H1 (cell line): ENCODE data around the gene DENND4B. TPM values are rescaled to one million over a fixed set of nuclear protein-coding genes. Genes with fewer than 3 reads are reported as not detected.

Source experiments
- BACH1 ChIP-seq: IDR thresholded peaks from 2 replicates; pipeline ENCODE4 v1.6.1; 2012; ENCODE audit warnings: low read length, improper control_type of control experiment
- CHD7 ChIP-seq: fragments of 300-600 bp; sonication (generic); IDR thresholded peaks from 2 replicates; pipeline ENCODE4 v1.7.1; 2012; ENCODE audit warnings: low read length, moderate library complexity, mild to moderate bottlenecking, inconsistent platforms; ENCODE audit not compliant: insufficient replicate concordance
- CTBP2 ChIP-seq: IDR thresholded peaks from 2 replicates; pipeline ENCODE4 v1.7.0; 2011; ENCODE audit warnings: borderline replicate concordance, mild to moderate bottlenecking, moderate library complexity, mixed read lengths, low read length; ENCODE audit not compliant: insufficient read depth, insufficient read length
- NANOG ChIP-seq: IDR thresholded peaks from 2 replicates; pipeline ENCODE4 v1.6.1; 2011; ENCODE audit warnings: low read length, low read depth, mild to moderate bottlenecking, inconsistent platforms; ENCODE audit not compliant: insufficient read depth, poor library complexity, severe bottlenecking
- SP2 ChIP-seq: IDR thresholded peaks from 2 replicates; pipeline ENCODE4 v1.6.1; 2012; ENCODE audit warnings: mild to moderate bottlenecking, low read length, inconsistent platforms
- SP4 ChIP-seq: IDR thresholded peaks from 2 replicates; pipeline ENCODE4 v1.6.1; 2012; ENCODE audit warnings: low read length, inconsistent platforms
- TCF12 ChIP-seq: IDR thresholded peaks from 2 replicates; pipeline ENCODE4 v1.6.1; 2011; ENCODE audit warnings: low read depth, mild to moderate bottlenecking, low read length
- polyA plus RNA-seq, 7 experiments: library from polyadenylated mRNA; depleted of rRNA in 3 of 7; stranded (reverse) in 5 of 7; unstranded in 2 of 7; fragments of >200 nt in 5 of 7; fragments of 200-250 nt in 2 of 7; gene quantifications; 1 replicate in 5 of 7; 2 replicates in 1 of 7; 4 replicates in 1 of 7; pipeline versions ENCODE4 v1.2.1 to v1.2.3, GENCODE V29; 2011 to 2013; ENCODE audit warnings: missing spikeins in 2 of 7, mixed read lengths in 2 of 7
- total RNA-seq: library from RNA; stranded (reverse); fragmentation: NEBNext Ultra II Directional; extraction: Animal tissue kit (Norgen Biotek cat#: 25700); gene quantifications from 2 replicates; pipeline ENCODE4 v1.2.1, GENCODE V29; 2021
- TF ChIP-seq, protein P1 (sequence below): IDR thresholded peaks from 2 replicates; pipeline ENCODE4 v1.6.1; 2011; ENCODE audit warnings: low read depth, mild to moderate bottlenecking, low read length; ENCODE audit not compliant: insufficient read depth

The DENND4B gene
- total and polyA plus RNA-seq, 2 of the 8 experiments (the other 6 are each of a cell fraction or from before 2014, with no cell fraction given), result 45.6 to 61.1 TPM

GRCh38 chr1:153961421-153961820 is 14.9 kb upstream of the DENND4B start (continued):
- no peak for TF ChIP-seq CHD7
- TF ChIP-seq SP2, result no peak
- no peak for TF ChIP-seq CTBP2
- no peak for TF ChIP-seq BACH1
- no peak for TF ChIP-seq SP4
- TF ChIP-seq, protein P1, sequence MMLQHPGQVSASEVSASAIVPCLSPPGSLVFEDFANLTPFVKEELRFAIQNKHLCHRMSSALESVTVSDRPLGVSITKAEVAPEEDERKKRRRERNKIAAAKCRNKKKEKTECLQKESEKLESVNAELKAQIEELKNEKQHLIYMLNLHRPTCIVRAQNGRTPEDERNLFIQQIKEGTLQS, result no peak
- no peak for TF ChIP-seq TCF12
- TF ChIP-seq NANOG, result no peak
- TF ChIP-seq, all 59 proteins: peak for 0
